Measurements from ENCODE around the gene CDRT15.

- TF ChIP-seq POLR2AphosphoS5 (IDR thresholded peaks at IDR 0.05) (no peak), CTCF (IDR thresholded peaks at IDR 0.05) (no peak), POLR2A (IDR thresholded peaks at IDR 0.05) (no peak)
These were observed 28.9 kb downstream of the CDRT15 start for GRCh38 chr17:14207791-14208190.
